ENCODE results near the gene GPRC5C.

DNA sequence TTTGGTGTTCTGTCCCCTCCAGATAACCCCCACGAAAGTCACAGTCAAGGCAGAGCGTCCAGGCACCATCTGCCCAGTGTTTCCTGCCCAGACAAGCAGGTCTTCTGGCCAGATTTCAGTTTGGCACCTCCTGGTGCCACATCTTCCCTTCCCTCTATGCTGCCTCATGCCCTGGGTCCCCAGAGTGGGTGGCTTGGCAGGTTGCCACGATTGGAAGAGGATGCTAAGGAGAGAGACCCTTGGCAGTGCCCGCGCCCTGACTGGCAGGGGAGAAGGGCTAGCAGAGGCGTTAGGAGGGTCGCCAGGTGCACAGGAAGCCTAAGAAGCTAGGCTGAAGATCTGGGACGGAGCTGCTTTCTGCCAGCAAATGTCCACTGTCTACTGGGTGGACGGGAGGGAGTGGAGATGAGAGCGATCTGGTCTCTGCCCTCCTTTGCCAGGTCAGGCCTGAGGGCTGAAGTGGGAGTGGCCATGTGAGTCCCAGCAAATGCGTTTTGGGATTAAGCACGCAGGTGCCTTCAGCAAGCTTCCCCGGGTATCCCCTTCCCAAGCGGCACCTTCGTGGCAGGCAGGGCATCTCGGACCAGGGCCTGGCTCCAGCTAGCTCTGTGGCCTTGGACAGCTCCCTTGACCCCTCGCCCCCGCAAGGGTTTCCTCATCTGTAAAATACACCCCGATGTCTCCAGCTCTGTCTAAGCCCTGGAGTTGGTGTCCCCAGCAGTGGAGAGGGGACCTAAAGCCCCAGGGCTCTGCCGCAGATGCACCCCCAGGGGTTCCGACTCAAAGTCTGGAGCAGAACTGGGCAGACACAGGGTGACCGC lies 21.2 kb downstream of the GPRC5C start:
- TF ChIP-seq, protein P1, sequence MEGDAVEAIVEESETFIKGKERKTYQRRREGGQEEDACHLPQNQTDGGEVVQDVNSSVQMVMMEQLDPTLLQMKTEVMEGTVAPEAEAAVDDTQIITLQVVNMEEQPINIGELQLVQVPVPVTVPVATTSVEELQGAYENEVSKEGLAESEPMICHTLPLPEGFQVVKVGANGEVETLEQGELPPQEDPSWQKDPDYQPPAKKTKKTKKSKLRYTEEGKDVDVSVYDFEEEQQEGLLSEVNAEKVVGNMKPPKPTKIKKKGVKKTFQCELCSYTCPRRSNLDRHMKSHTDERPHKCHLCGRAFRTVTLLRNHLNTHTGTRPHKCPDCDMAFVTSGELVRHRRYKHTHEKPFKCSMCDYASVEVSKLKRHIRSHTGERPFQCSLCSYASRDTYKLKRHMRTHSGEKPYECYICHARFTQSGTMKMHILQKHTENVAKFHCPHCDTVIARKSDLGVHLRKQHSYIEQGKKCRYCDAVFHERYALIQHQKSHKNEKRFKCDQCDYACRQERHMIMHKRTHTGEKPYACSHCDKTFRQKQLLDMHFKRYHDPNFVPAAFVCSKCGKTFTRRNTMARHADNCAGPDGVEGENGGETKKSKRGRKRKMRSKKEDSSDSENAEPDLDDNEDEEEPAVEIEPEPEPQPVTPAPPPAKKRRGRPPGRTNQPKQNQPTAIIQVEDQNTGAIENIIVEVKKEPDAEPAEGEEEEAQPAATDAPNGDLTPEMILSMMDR (conservative IDR thresholded peaks at IDR 0.05), result no peak
- no peak for TF ChIP-seq ZFX (IDR thresholded peaks at IDR 0.05)
